K562 (cell line): ENCODE data around the gene SLC6A16.

Experiments
- BRD9 ChIP-seq: fragments of 450-650 bp; IDR thresholded peaks from 2 replicates; pipeline ENCODE4 v1.6.1; 2018; ENCODE audit warnings: low read depth; ENCODE audit not compliant: partially characterized antibody
- CBFB ChIP-seq: sonication (generic); formaldehyde crosslinking; IDR thresholded peaks from 2 replicates; pipeline ENCODE4 v1.4.0; 2020; ENCODE audit warnings: mild to moderate bottlenecking, missing genetic modification reagents
- CTCF ChIP-seq, 3 experiments: IDR thresholded peaks in 2 of 3; conservative IDR thresholded peaks in 1 of 3; 2 replicates each; pipeline ENCODE4 v1.5.1; 2011 to 2012; ENCODE audit warnings: low read length in 3 of 3, mild to moderate bottlenecking in 3 of 3, control low read depth in 2 of 3, improper control_type of control experiment in 1 of 3, inconsistent platforms in 1 of 3, low read depth in 1 of 3, mixed read lengths in 1 of 3, moderate library complexity in 1 of 3; ENCODE audit not compliant: insufficient read depth in 2 of 3
- EZH2 ChIP-seq: IDR thresholded peaks from 2 replicates; pipeline ENCODE4 v1.6.1; 2012; ENCODE audit warnings: low read depth, mild to moderate bottlenecking, inconsistent platforms, low read length, borderline replicate concordance
- NR2F6 ChIP-seq: fragments of 450-650 bp; formaldehyde crosslinking; IDR thresholded peaks from 2 replicates; pipeline ENCODE4 v1.4.0; 2020; ENCODE audit warnings: mild to moderate bottlenecking
- PPARD ChIP-seq: fragments of 250-450 bp; sonication (Bioruptor Pico); IDR thresholded peaks from 2 replicates; pipeline ENCODE4 v1.8.0; 2022; ENCODE audit warnings: inconsistent platforms, mild to moderate bottlenecking, moderate library complexity
- RBM22 ChIP-seq: fragments of 200-400 bp; formaldehyde crosslinking; IDR thresholded peaks from 2 replicates; pipeline ENCODE4 v1.6.1; 2018; ENCODE audit warnings: low read length, low read depth; ENCODE audit not compliant: poor library complexity, severe bottlenecking
- STAT5B ChIP-seq: fragments of 250-450 bp; sonication (Bioruptor Pico); IDR thresholded peaks from 2 replicates; pipeline ENCODE4 v1.8.0; 2021; ENCODE audit warnings: mild to moderate bottlenecking, inconsistent platforms
- ZNF76 ChIP-seq: fragments of 250-450 bp; sonication (Bioruptor Pico); IDR thresholded peaks from 2 replicates; pipeline ENCODE4 v1.4.0; 2020; ENCODE audit warnings: mild to moderate bottlenecking, moderate library complexity, borderline replicate concordance
- TF ChIP-seq, protein P1 (sequence below): fragments of 450-650 bp; IDR thresholded peaks from 2 replicates; pipeline ENCODE4 v1.6.1; 2016; ENCODE audit warnings: borderline replicate concordance

- no peak for TF ChIP-seq BRD9
- no peak for TF ChIP-seq PPARD
- TF ChIP-seq NR2F6 (CRISPR knock-in tag) = no peak
- TF ChIP-seq EZH2 = no peak
- TF ChIP-seq, protein P1, sequence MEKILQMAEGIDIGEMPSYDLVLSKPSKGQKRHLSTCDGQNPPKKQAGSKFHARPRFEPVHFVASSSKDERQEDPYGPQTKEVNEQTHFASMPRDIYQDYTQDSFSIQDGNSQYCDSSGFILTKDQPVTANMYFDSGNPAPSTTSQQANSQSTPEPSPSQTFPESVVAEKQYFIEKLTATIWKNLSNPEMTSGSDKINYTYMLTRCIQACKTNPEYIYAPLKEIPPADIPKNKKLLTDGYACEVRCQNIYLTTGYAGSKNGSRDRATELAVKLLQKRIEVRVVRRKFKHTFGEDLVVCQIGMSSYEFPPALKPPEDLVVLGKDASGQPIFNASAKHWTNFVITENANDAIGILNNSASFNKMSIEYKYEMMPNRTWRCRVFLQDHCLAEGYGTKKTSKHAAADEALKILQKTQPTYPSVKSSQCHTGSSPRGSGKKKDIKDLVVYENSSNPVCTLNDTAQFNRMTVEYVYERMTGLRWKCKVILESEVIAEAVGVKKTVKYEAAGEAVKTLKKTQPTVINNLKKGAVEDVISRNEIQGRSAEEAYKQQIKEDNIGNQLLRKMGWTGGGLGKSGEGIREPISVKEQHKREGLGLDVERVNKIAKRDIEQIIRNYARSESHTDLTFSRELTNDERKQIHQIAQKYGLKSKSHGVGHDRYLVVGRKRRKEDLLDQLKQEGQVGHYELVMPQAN = no peak
- no peak for TF ChIP-seq CBFB (CRISPR knock-in tag)
- no peak for TF ChIP-seq CTCF (IDR thresholded peaks at IDR 0.05 in 2 of 3, conservative IDR thresholded peaks at IDR 0.05 in 1 of 3; ENCODE audit: insufficient read depth in 2 of 3, low read depth in 1 of 3, low read length in 3 of 3)
- no peak for TF ChIP-seq STAT5B (CRISPR knock-in tag)
- TF ChIP-seq ZNF76 = no peak
- TF ChIP-seq RBM22 = no peak
Observed at GRCh38 chr19:49271080-49271753, 53.8 kb downstream of the SLC6A16 start.
